GM21717 (cell line): ENCODE measurements around the gene ECD.
A peak's percentile ranks its signal among the peaks of the same experiment; 100 is the strongest.

Source experiments
- ATAC-seq: cut with Tn5 transposase; IDR thresholded peaks from one replicate; pipeline ENCODE4 v1.9.1; 2021; ENCODE audit warnings: mild to moderate bottlenecking, moderate library complexity; ENCODE audit not compliant: unreplicated experiment

ECD gene

GRCh38 chr10:73167783-73168464 is at the start of gene ECD, which contains the start of gene FAM149B1:
ECD (minus strand) TSS chr10:73168008; CDS start chr10:73163937, 4,071 bp downstream.
FAM149B1 (plus strand) TSS chr10:73168119; CDS start chr10:73168340, 221 bp downstream.
- ATAC-seq, result peak; percentile 82

GRCh38 chr10:73215749-73216148 is 47.9 kb upstream of the ECD start:
- ATAC-seq, result no peak

GRCh38 chr10:73211106-73211811 is 43.5 kb upstream of the ECD start:
- ATAC-seq, result no peak

GRCh38 chr10:73210395-73211105 is 42.7 kb upstream of the ECD start:
- no peak for ATAC-seq

GRCh38 chr10:73209705-73210104 is 41.9 kb upstream of the ECD start:
- ATAC-seq, result no peak

- no peak for ATAC-seq
Observed at GRCh38 chr10:73207883-73208282, 40.1 kb upstream of the ECD start.

GRCh38 chr10:73206385-73206784 is 38.6 kb upstream of the ECD start:
- no peak for ATAC-seq

GRCh38 chr10:73205890-73206289 is 38.1 kb upstream of the ECD start:
- no peak for ATAC-seq

GRCh38 chr10:73205081-73205480 is 37.3 kb upstream of the ECD start:
- no peak for ATAC-seq

- no peak for ATAC-seq
Observed at GRCh38 chr10:73190188-73190587, 22.4 kb upstream of the ECD start.

GRCh38 chr10:73186266-73186665 is 18.5 kb upstream of the ECD start:
- no peak for ATAC-seq

GRCh38 chr10:73183667-73184281 is 16.0 kb upstream of the ECD start:
- no peak for ATAC-seq

GRCh38 chr10:73182568-73182967 is 14.8 kb upstream of the ECD start:
- no peak for ATAC-seq

- no peak for ATAC-seq
Observed at GRCh38 chr10:73174148-73174925, 6.5 kb upstream of the ECD start.

- ATAC-seq, result no peak
Observed at GRCh38 chr10:73172867-73173266, 5.1 kb upstream of the ECD start.

GRCh38 chr10:73169320-73169719 is 1.5 kb upstream of the ECD start:
- ATAC-seq, result no peak

GRCh38 chr10:73168465-73168803 is 626 bp upstream of the ECD start:
- ATAC-seq, result peak; percentile 30

GRCh38 chr10:73167458-73167782 is 388 bp downstream of the ECD start:
- peak; percentile 24 for ATAC-seq

GRCh38 chr10:73166972-73167371 is 836 bp downstream of the ECD start:
- ATAC-seq, result no peak

GRCh38 chr10:73163096-73163495 is 4.7 kb downstream of the ECD start:
- no peak for ATAC-seq

- ATAC-seq, result no peak
Observed at GRCh38 chr10:73161662-73162061, 6.1 kb downstream of the ECD start.
